HCT116 (cell line): ENCODE measurements around the gene BCKDK. TPM values are rescaled to one million over a fixed set of nuclear protein-coding genes. Genes with fewer than 3 reads are reported as not detected.
A peak's percentile ranks its signal among the peaks of the same experiment; 100 is the strongest.

ENCODE experiments used
- ATAC-seq: fragments of 200-7000 bp; cut with Tn5 transposase; 2 replicates; pipeline ENCODE4 v1.9.1; 2020; ENCODE audit warnings: mild to moderate bottlenecking, moderate library complexity
- BruUV-seq: library from RNA; stranded (reverse); fragments of 400-500 nt; replicated peaks from 2 replicates; lab custom pipeline; 2021; lab: Mats Ljungman, UMichigan
- CTCF ChIA-PET: fragments of 300-600 bp; sonication (Branson Sonifier 250); formaldehyde crosslinking; loops from one replicate; lab custom pipeline; 2021; ENCODE audit warnings: antibody characterized with exemption; lab: Charles Lee
- POLR2A ChIA-PET: fragments of 300-600, 350-600 bp; sonication (Branson Sonifier 250); formaldehyde crosslinking; loops from one replicate; lab custom pipeline; 2021; ENCODE audit warnings: antibody characterized with exemption; lab: Charles Lee
- RAD21 ChIA-PET, 2 experiments: fragments of 300-600 bp; sonication (Branson Sonifier 250); formaldehyde crosslinking; loops; one replicate each; lab custom pipeline; 2023; ENCODE audit warnings: low total read pairs in 2 of 2; ENCODE audit not compliant: uncharacterized antibody in 2 of 2, unreplicated experiment in 2 of 2, low non-redundant PET in 1 of 2; lab: Charles Lee
- DNase-seq: peaks from one replicate; pipeline ENCODE4 v3.0.0-alpha.2; 2010; ENCODE audit warnings: low read depth, low spot score
- H2AFZ ChIP-seq: fragments of 200-600 bp; shearing (Covaris generic), sonication (generic); 2 replicates; pipeline ENCODE4 v1.6.1; 2017; ENCODE audit warnings: low read depth, mixed run types, mixed read lengths, antibody characterized with exemption, low read length; ENCODE audit not compliant: poor library complexity, severe bottlenecking
- H3K27ac ChIP-seq: 2 replicates; pipeline ENCODE4 v1.5.1; 2012; ENCODE audit warnings: low read depth, low read length
- H3K27me3 ChIP-seq: fragments of 200-600 bp; sonication (generic); 2 replicates; pipeline ENCODE4 v1.6.1; 2016; ENCODE audit warnings: mixed run types, low read length, mixed read lengths; ENCODE audit not compliant: insufficient read depth
- H3K36me3 ChIP-seq, 2 experiments: fragments of 200-500 bp in 1 of 2; fragments of 200-600 bp in 1 of 2; sonication (Bioruptor generic) in 1 of 2; sonication (generic) in 1 of 2; 2 replicates each; pipeline versions ENCODE4 v1.5.1 to v1.6.1; 2014 to 2016; ENCODE audit warnings: low read length in 2 of 2, inconsistent platforms in 1 of 2, mixed read lengths in 1 of 2, mixed run types in 1 of 2; ENCODE audit not compliant: insufficient read depth in 2 of 2, control insufficient read depth in 1 of 2
- H3K4me1 ChIP-seq, 2 experiments: fragments of 200-600 bp in 1 of 2; sonication (generic) in 1 of 2; 2 replicates each; pipeline versions ENCODE4 v1.5.1 to v1.6.1; 2012 to 2017; ENCODE audit warnings: low read length in 2 of 2, inconsistent platforms in 1 of 2, mild to moderate bottlenecking in 1 of 2, mixed read lengths in 1 of 2, mixed run types in 1 of 2, moderate library complexity in 1 of 2; ENCODE audit not compliant: insufficient read depth in 2 of 2, control insufficient read depth in 1 of 2
- H3K4me2 ChIP-seq: fragments of 200-600 bp; sonication (generic); 2 replicates; pipeline ENCODE4 v1.6.1; 2017; ENCODE audit warnings: mixed run types, low read length, mixed read lengths
- H3K4me3 ChIP-seq, 2 experiments: fragments of 200-600 bp in 1 of 2; sonication (generic) in 1 of 2; replicated peaks in 1 of 2; 2 replicates each; pipeline ENCODE4 v1.5.1; 2011 to 2016; ENCODE audit warnings: low read length in 2 of 2, control low read depth in 1 of 2, low read depth in 1 of 2, mild to moderate bottlenecking in 1 of 2, mixed read lengths in 1 of 2, mixed run types in 1 of 2
- H3K79me2 ChIP-seq: fragments of 200-600 bp; sonication (generic); 2 replicates; pipeline ENCODE4 v1.6.1; 2017; ENCODE audit warnings: mild to moderate bottlenecking, mixed run types, low read length, moderate library complexity, mixed read lengths; ENCODE audit not compliant: insufficient read depth
- H3K9ac ChIP-seq: fragments of 200-600 bp; sonication (generic); 2 replicates; pipeline ENCODE4 v1.6.1; 2016; ENCODE audit warnings: low read length, mixed read lengths
- H3K9me2 ChIP-seq: fragments of 200-600 bp; sonication (generic), shearing (Covaris generic); 2 replicates; pipeline ENCODE4 v1.6.1; 2017; ENCODE audit warnings: mixed run types, mild to moderate bottlenecking, moderate library complexity; ENCODE audit not compliant: insufficient read depth
- H3K9me3 ChIP-seq, 2 experiments: fragments of 200-500 bp in 1 of 2; fragments of 200-600 bp in 1 of 2; sonication (Bioruptor generic) in 1 of 2; sonication (generic) in 1 of 2; 2 replicates each; pipeline ENCODE4 v1.6.1; 2014 to 2017; ENCODE audit warnings: low read length in 2 of 2, mixed read lengths in 2 of 2, inconsistent platforms in 1 of 2, low read depth in 1 of 2, mild to moderate bottlenecking in 1 of 2, mixed run types in 1 of 2, moderate library complexity in 1 of 2; ENCODE audit not compliant: control insufficient read depth in 1 of 2, insufficient read depth in 1 of 2
- H4K20me1 ChIP-seq: fragments of 200-600 bp; sonication (generic), shearing (Covaris generic); 2 replicates; pipeline ENCODE4 v1.6.1; 2017; ENCODE audit warnings: mixed run types, mild to moderate bottlenecking, moderate library complexity; ENCODE audit not compliant: insufficient read depth
- CEBPB ChIP-seq: IDR thresholded peaks from 2 replicates; pipeline ENCODE4 v1.6.1; 2012; ENCODE audit warnings: low read depth
- ELF1 ChIP-seq: IDR thresholded peaks from 2 replicates; pipeline ENCODE4 v1.6.1; 2012; ENCODE audit warnings: low read depth, borderline replicate concordance
- EZH2 ChIP-seq: fragments of 200-600 bp; sonication (generic); IDR thresholded peaks from 2 replicates; pipeline ENCODE4 v1.6.1; 2017; ENCODE audit warnings: antibody characterized with exemption, mixed run types
- EZH2phosphoT487 ChIP-seq: fragments of 200-600 bp; IDR thresholded peaks from 2 replicates; pipeline ENCODE4 v1.6.1; 2018; ENCODE audit warnings: antibody characterized with exemption, borderline replicate concordance
- FOSL1 ChIP-seq: IDR thresholded peaks from 2 replicates; pipeline ENCODE4 v1.6.1; 2012; ENCODE audit warnings: low read depth
- SIN3A ChIP-seq: IDR thresholded peaks from 2 replicates; pipeline ENCODE4 v1.6.1; 2012; ENCODE audit warnings: low read depth
- SP1 ChIP-seq: IDR thresholded peaks from 2 replicates; pipeline ENCODE4 v1.6.1; 2012; ENCODE audit warnings: low read depth
- SRF ChIP-seq: IDR thresholded peaks from 2 replicates; pipeline ENCODE4 v1.6.1; 2012; ENCODE audit warnings: low read depth
- ZFX ChIP-seq: fragments of 450-650 bp; IDR thresholded peaks from 2 replicates; pipeline ENCODE4 v1.6.1; 2017
- intact Hi-C: fragments of 100-400 bp; cut with micrococcal nuclease; formaldehyde crosslinking; loops from 2 replicates; pipeline ENCODE4 v1.10.0; 2022
- total RNA-seq: library from RNA; stranded (reverse); gene quantifications from one replicate; pipeline ENCODE4 v1.2.1, GENCODE V29; 2021; ENCODE audit not compliant: unreplicated experiment
- TF ChIP-seq, protein P1 (sequence below): IDR thresholded peaks from 2 replicates; pipeline ENCODE4 v1.6.1; 2012
- TF ChIP-seq, protein P2 (sequence below): IDR thresholded peaks from 2 replicates; pipeline ENCODE4 v1.6.1; 2011; ENCODE audit warnings: mild to moderate bottlenecking, low read length, moderate library complexity; ENCODE audit not compliant: insufficient replicate concordance; ENCODE audit errors: extremely low read depth
- TF ChIP-seq, protein P3 (sequence below), 3 experiments: fragments of 200-600 bp in 1 of 3; sonication (generic) in 1 of 3; IDR thresholded peaks in 2 of 3; conservative IDR thresholded peaks in 1 of 3; 2 replicates each; pipeline ENCODE4 v1.5.1; 2012 to 2017; ENCODE audit warnings: low read depth in 2 of 3, low read length in 2 of 3, antibody characterized with exemption in 1 of 3, borderline replicate concordance in 1 of 3, control low read depth in 1 of 3, mild to moderate bottlenecking in 1 of 3, mixed read lengths in 1 of 3, mixed run types in 1 of 3, moderate library complexity in 1 of 3; ENCODE audit not compliant: insufficient read depth in 1 of 3

The BCKDK gene
- total RNA-seq, 1 experiment from 2014 or later: 60.7 TPM

DNA sequence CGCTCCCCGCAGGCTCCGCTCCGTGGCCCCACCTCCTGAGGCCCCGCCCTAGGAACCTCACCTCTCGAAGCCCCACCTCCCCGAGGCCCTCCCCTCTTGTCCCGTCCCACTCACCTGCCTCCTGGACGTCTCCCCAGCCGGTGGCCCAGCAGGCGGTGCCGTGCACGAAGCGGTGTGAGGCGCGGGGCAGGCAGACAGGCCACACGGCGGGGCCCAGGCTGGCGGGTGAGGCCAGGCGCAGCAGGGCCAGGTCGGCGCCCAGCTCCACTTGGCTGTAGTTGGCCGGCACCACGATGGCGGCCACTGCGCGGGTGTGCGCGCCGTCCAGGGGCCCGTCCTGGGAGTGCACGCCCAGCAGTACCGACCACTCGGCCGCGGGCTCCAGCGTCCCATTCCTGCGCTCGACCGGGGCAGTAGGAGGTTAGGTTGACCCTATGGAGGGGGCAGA is 40.1 kb downstream of the BCKDK start:
- Histone ChIP-seq H3K9me2 (no peaks in the 10 kb centered on the region), H3K9ac (no peak overlapping the region), H3K36me3 (no peaks in the 10 kb centered on the region), H4K20me1 (no peaks in the 10 kb centered on the region), H3K27me3 (no peaks in the 10 kb centered on the region), H3K9me3 (no peaks in the 10 kb centered on the region), H3K4me1 (peaks cover 14 to 29% of the 10 kb centered on the region in 2 experiments; a peak in 3 of 4 replicates), H3K27ac (peak overlapping the region; percentile 32; the same call in 1 of the 2 replicates), H3K4me2 (peak overlapping the region; percentile 66), H3K79me2 (no peaks in the 10 kb centered on the region), H3K4me3 (peak overlapping the region; percentile 22 to 27; a peak in 3 of 4 replicates), H2AFZ (peak overlapping the region; percentile 77)
- ChIA-PET RAD21 (no interaction called here), POLR2A (no interaction called here), CTCF (no interaction called here)
- TF ChIP-seq SIN3A: no peak
- TF ChIP-seq ELF1: no peak
- TF ChIP-seq SRF: no peak
- no peak for TF ChIP-seq FOSL1
- TF ChIP-seq, protein P1, sequence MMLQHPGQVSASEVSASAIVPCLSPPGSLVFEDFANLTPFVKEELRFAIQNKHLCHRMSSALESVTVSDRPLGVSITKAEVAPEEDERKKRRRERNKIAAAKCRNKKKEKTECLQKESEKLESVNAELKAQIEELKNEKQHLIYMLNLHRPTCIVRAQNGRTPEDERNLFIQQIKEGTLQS: no peak
- TF ChIP-seq, protein P2, sequence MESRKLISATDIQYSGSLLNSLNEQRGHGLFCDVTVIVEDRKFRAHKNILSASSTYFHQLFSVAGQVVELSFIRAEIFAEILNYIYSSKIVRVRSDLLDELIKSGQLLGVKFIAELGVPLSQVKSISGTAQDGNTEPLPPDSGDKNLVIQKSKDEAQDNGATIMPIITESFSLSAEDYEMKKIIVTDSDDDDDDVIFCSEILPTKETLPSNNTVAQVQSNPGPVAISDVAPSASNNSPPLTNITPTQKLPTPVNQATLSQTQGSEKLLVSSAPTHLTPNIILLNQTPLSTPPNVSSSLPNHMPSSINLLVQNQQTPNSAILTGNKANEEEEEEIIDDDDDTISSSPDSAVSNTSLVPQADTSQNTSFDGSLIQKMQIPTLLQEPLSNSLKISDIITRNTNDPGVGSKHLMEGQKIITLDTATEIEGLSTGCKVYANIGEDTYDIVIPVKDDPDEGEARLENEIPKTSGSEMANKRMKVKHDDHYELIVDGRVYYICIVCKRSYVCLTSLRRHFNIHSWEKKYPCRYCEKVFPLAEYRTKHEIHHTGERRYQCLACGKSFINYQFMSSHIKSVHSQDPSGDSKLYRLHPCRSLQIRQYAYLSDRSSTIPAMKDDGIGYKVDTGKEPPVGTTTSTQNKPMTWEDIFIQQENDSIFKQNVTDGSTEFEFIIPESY: no peak
- TF ChIP-seq SP1: no peak
- no peak for TF ChIP-seq CEBPB
- ATAC-seq: peak; percentile 99
- no TSS peak for BruUV-seq
- intact Hi-C loops: no loop called here
- peak; percentile 35 for DNase-seq

DNA sequence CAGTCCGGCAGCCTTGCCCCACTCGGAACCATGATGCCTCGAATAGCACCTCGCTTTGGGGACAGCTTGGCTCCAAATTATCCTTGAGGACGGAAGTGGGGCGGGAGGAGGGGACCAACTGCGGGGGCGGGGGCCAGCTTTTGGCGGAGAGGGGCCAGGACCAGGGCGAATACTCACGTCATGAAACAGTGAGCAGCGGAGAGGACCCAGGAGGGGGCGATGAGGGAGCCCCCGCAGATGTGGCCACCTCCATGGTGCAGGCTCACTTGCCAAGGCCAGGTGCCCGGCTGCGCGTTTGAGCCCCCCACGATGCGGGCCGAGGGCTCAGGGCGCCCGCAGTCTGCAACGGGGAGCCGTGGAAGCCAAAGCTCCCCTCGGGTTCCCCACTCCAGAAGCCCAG is 40.7 kb downstream of the BCKDK start:
- DNase-seq: no peak
- BruUV-seq: no TSS peak
- H3K4me2 ChIP-seq: no peak overlapping the region

More for the DNA sequence above, 40.7 kb downstream of the BCKDK start:
- TF ChIP-seq SRF: no peak
- TF ChIP-seq SP1: no peak
- no peak for TF ChIP-seq EZH2
- no peak for TF ChIP-seq ZFX
- TF ChIP-seq, protein P3, sequence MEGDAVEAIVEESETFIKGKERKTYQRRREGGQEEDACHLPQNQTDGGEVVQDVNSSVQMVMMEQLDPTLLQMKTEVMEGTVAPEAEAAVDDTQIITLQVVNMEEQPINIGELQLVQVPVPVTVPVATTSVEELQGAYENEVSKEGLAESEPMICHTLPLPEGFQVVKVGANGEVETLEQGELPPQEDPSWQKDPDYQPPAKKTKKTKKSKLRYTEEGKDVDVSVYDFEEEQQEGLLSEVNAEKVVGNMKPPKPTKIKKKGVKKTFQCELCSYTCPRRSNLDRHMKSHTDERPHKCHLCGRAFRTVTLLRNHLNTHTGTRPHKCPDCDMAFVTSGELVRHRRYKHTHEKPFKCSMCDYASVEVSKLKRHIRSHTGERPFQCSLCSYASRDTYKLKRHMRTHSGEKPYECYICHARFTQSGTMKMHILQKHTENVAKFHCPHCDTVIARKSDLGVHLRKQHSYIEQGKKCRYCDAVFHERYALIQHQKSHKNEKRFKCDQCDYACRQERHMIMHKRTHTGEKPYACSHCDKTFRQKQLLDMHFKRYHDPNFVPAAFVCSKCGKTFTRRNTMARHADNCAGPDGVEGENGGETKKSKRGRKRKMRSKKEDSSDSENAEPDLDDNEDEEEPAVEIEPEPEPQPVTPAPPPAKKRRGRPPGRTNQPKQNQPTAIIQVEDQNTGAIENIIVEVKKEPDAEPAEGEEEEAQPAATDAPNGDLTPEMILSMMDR (IDR thresholded peaks at IDR 0.05 in 2 of 3, conservative IDR thresholded peaks at IDR 0.05 in 1 of 3; ENCODE audit: borderline replicate concordance in 1 of 3, insufficient read depth in 1 of 3, low read depth in 2 of 3, low read length in 2 of 3): no peak
- no peak for TF ChIP-seq EZH2phosphoT487
- Histone ChIP-seq H3K4me1 (peaks cover 14 to 29% of the 10 kb centered on the region in 2 experiments; a peak in 3 of 4 replicates), H2AFZ (no peak overlapping the region), H3K27ac (no peak overlapping the region), H4K20me1 (no peaks in the 10 kb centered on the region), H3K79me2 (no peaks in the 10 kb centered on the region), H3K9me2 (no peaks in the 10 kb centered on the region), H3K36me3 (no peaks in the 10 kb centered on the region), H3K27me3 (no peaks in the 10 kb centered on the region), H3K9me3 (no peaks in the 10 kb centered on the region), H3K4me3 (no peak overlapping the region), H3K9ac (no peak overlapping the region)
- ChIA-PET CTCF (no interaction called here), RAD21 (no interaction called here), POLR2A (interaction anchor here (0.7 kb wide), 1 partner anchor 31 kb away, joined by 3 read pairs; the partner anchor contains the start of gene KAT8)
- intact Hi-C loops: no loop called here
- ATAC-seq: no peak
